NCI-H524 (cell line): ENCODE data around the gene KPNA1.

ENCODE experiments used
- DNase-seq, 2 experiments: peaks; one replicate each; lab custom pipeline; 2025; lab: John Stamatoyannopoulos, UW

KPNA1 gene

DNA sequence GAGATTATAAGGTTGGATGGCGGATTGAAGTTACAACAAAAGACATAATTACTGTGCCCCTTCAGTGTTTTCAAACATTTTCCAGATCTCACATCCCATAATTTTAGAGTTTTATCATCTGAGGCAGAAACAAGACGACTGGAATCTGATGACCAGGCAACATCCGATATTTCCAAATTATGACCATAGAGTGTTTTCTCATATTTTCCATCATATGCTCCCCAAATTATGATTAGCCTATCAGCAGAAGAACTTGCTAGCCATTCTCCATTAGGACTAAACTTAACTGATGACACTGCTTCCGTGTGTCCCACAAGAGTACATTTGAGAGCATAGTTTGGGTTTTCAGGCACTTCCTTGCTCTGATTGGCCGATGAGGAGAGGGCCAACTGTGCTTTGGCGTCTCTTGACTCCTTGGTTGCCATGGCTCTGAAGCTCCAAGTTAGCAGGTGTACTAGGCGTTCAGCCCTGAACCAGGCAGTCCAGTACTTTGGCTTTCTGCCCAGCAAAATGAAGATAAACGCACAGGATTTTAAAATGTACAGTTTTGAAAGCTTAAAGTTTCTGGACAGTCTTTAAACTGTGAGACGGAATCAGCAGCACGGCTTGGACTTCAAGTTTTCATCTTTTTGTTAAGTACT, 99.5 kb downstream of the KPNA1 start:
- DNase-seq = no peak

DNA sequence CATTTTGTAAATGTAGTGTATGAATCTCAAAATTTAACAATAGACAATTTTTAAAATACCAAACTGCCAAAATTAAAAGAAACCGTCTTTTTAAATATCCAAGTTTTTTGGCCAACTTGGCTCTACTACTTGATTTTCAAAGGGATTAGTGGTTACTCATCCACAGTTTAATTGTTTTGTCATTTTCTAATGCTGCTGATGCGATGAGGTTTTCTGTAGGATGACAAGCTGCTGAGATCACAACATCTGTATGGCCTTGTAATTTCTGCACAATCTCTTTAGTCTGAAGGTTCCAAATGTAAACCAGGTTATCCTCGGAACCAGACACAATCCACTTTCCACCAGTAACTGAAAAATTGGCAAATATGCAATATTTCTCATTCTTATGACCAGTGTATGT, 100.3 kb downstream of the KPNA1 start:
- no peak for DNase-seq

DNA sequence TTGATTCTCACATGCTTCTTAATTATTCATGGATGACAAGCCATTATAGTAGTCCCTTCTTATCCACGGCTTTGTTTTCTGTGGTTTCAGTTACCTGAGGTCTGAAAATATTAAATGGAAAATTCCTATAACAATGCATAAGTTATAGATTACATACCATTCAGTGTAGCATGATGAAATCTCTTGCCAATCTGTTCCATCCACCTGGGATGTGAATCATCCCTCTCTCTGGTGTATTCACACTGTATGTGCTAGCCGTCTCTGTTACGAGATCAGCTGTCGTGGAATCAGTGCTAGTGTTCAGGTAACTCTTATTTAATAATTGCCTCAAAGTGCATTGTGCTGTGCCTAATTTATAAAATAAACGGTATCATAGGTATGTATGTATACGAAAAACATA, 104.1 kb downstream of the KPNA1 start:
- DNase-seq = no peak

DNA sequence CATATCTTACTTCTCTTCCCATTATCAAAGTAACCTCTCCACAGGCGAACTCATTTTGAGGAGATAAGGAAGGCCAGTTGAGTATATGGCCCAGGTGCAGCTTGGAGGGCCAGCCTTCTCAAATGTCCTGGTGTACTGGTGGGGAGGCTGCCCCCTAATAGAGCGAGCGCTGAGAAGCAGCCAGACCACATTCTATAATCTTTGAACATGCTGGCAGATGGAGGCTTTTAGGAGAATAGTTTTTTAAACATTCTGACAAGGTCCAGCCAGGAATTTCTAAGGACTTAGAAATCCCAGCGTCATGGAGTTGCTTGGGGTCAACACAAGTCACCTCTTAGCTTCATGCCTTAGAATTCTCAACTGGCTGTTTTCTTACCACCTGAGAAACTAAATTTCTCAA, 104.6 kb downstream of the KPNA1 start:
- DNase-seq = no peak

DNA sequence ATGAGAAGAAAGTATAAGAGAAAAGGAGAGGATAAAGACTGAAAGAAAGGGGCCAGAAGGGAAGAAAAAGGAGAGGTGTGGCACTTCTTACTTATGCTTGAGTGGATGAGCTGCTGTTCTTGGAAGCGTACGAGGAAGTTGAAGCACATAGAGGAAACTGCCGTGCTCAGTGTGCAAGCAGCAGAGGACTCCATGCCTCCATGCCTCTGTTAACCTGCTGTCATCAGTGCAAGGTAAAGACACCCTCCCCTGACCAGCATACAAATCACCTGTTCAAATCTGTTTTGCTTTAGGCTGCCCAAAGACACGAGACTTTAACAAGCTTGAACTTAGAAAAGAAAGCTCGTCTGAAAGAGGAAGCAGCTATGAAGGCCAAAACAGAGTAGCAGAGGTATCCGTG, 105.3 kb downstream of the KPNA1 start:
- DNase-seq = no peak

DNA sequence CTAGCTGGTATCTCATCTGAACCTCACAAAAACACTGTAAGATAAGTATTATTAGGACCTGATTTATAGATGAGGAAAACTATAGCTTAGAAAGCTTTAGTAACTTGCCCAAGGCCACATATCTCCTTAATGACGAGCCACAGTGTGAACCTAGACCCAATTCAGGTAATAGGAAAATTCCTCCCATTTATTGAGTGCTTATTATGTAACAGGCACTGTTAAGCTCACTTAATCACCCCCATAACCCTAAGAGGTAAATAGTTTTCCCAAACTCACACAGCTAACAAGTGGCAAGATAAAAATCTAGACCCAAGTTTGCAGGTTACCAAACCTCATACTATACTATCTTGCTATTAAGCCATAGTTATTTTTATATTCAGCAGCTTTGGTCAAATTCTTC, 106.8 kb downstream of the KPNA1 start:
- no peak for DNase-seq

DNA sequence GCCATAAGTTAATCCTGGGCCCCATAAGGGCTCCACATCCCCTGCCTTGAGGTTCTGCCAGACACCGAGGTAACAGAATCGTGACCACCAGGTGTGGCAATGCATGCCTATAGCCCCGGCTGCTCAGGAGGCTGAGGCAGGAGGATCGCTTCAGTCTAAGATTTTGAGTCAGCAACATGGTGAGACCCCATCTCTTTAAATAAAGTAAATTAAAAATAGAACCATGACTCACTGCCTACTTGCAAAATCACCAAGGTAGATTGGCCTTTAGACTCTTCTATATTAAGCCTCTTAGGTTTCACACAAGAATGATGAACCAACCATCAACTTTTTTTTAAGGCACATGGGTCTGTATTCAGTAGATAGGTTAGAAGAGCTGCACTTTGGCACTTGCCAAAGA, 108.5 kb downstream of the KPNA1 start:
- DNase-seq = no peak

DNA sequence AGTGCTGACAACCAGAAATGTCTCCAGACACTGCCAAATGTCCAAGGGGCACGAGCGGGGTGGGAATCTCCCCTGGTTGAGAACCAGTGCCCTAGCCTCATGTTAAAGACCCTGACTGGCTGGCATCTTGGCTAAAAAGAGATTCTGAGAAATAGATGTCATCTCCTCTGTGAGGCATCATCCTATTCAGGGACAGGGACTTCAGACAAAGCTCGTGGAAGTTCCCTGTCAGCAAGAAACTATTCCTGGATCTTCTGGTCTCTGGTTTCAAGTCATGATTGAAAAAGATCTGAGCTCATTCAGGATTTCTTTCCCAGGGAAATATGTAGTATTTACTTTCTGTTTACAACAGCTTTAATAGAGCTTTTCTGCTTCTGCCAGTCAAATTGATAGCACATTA, 109.7 kb downstream of the KPNA1 start:
- no peak for DNase-seq

DNA sequence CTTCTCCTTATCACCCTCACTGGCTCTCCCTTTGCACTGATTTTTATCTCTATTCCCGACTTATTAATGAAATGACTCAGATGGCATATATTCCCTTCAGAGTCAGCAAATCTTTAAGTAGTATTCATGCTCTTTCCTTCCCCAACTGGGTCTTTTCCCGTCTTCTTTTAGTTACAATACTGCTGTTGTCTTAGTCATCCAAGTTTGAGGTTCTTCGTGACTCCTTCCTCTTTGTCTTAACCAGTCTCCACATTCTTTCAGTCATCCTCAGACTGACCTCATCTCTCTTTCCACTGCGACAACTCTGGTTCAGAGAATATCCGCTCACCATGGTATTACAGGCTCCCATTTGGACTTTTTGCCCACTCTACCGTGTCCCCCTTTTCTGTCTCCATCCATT, 111.2 kb downstream of the KPNA1 start:
- no peak for DNase-seq

DNA sequence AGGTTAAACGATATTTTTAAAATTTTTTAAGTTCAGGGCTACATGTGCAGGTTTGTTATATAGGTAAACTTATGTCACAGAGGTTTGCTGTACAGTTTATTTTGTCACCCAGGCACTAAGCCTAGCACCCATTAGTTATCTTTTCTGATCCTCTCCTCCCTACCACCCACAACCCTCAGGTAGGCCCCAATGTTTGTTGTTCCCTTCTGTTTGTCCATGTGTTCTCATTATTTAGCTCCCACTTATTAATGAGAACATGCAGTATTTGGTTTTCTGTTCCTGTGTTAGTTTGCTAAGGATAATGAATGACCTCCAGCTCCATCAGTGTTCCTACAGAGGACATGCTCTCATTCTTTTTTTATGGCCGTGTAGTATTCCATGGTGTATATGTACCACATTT, 115.8 kb downstream of the KPNA1 start:
- no peak for DNase-seq

DNA sequence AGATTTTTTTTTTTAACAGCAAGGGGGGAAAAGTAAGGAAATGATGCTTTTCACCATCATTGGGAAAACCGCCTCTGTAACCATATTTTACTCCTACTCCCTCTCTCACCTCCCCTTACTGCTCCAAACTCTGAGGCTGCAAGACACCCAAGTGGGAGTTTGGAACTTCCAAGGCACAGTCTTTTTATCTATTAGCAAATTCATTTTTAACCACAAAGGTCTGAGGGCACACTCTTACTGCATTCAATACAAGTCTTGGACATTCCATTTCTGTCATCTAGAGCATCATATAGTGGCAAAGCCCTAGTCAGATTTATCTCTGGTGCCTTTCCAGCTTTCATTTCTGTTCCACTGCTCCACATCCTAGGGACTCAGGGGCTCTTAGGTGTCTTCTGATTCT, 117.5 kb downstream of the KPNA1 start:
- DNase-seq = no peak

DNA sequence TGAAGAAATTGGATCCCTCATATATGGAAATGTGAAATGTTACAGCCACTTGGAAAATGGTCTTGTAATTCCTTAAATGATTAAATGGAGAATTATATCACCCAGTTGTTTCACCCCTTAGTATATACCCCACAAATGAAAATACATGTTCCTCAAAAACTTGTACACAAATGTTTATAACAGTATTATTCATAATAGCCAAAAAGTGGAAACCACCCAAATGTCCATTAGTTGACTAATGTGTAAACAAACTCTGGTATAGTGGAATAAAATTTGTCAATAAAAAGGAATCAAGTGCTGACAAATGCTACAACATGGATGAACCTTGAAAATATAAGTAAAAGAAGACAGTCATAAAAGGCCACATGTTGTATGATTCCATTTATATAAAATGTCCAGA, 118.2 kb downstream of the KPNA1 start:
- DNase-seq = no peak

DNA sequence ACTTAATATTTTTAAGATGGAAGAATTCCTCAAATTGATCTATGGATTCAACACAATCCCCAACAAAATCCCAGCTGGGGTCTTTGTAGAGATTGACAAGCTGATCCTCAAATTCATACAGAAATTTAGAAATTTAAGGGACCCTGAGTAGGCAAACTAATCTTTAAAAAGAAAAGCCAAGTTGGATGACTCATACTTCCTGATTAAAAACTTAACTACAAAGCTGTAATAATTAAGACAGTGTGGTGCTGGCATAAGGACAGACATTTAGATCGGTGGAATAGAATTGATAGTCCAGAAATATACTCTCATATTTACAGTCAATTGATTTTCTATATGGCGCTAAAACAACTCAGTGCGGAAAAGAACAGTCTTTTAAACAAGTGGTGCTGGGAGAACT, 119.2 kb downstream of the KPNA1 start:
- no peak for DNase-seq

DNA sequence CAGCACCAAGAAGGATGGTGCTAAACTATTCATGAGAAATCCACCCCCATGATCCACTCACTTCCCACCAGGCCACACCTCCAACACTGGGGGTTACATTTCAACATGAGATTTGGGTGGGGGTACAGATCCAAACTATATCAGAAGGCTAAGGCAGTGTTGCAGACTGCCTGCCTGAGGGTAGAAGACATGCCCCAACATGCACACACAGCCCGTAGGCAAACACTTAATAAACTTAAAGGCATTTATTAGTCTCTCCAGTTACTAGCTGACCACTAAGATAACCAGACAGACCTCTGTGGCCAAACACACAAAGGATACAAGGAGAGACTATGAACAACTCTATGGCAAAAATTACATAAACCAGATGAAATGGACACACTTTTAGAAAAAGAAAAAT, 120.6 kb downstream of the KPNA1 start:
- no peak for DNase-seq

DNA sequence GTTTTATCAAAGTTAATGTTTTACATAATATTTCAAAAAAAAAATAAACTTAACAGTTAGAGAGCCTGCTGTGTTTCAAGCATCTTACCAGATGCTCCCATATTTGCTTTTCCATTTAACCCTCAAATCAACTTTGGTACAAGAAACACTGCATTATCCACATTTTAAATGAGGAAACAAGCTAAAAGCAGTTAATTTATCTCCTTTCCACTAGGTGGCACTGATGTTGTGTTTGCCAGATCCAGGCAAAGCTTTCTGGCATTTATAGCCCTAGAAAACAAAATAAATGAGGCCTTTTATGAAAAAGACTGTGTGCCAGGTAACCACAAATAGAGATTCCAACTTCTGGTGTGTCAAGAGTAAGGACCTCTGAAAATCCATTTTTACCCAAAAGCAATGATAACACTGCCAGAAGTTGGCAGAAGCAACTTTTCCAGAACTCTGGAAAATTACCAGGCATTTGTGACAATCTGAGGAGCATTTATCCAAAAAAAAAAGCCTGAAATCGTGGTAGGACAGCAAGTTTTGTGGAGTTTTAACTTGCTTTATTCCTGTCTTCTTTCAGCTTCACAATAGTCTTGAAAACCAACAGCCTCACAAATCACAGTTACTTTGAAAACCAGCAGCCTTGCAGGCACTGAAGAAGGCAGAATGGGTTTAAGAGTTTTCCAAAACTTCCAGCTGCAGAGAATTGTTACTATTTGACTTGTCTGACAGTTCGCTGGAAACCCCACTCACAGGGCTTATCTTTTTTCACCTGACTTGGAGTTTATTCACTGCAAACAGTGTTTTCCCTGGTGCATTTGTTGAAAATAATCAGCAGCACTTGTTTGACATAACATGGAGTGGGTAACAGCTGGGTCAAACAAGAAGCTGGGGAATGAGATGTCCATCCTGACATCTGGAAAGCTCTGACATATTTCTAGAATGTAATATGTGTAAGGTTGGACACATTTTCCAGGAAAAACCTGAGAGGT, 121.6 kb downstream of the KPNA1 start:
- peak; percentile 38 to 55 for DNase-seq

DNA sequence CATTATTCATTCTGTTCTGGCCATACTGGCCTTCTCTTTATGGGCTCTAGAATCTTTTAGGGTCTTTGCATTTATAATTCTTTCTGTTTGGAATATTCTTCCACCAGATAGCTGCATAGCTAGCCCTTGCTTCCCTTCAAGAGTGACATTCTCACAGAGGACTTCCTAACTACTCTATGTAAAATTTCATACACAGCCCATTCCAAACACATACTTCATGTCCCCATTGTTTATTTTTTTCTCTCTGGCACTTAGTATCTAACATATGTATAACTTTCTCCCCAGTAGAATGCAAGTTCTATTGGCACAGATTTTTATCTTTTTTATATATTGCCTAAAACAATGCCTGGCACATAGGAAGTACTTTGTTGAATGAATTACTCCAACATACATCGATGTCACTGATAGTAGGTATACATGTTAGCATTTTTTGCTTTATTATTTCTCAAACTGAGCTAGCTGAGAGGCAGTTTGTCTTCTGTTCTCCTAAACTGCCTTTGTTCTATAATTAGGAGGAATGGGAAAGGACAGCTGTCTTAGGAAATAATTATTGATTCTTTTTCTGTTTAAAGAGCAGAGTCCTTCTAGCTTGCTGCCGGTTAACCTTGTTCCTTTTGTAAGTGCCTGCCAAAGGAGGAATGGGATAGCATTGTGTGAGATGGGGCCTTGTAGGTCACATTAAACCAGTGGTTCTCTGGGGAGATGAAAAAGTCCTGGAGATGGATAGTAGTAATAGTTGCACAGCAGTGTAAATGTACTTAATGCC, 122.9 kb downstream of the KPNA1 start:
- DNase-seq = no peak

DNA sequence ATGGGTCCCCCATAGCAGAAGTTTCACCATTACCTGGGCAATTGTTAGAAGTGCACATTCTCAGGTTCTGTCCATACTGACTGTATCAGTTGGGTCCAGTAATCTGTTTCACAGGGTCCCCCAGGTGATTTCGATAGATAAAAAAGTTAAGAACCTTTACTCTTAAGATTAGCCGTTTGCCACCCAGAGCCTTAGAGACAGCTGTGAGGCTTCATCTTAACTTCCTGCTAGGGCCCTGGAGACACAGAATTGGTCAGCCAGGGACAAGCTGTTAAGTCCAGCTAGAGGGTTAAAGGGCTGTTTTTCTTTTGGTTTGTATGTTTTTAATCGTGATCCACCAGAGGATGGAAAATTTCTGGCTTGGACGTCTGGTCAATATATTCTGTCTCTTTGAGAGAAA, 124.1 kb downstream of the KPNA1 start:
- no peak for DNase-seq

DNA sequence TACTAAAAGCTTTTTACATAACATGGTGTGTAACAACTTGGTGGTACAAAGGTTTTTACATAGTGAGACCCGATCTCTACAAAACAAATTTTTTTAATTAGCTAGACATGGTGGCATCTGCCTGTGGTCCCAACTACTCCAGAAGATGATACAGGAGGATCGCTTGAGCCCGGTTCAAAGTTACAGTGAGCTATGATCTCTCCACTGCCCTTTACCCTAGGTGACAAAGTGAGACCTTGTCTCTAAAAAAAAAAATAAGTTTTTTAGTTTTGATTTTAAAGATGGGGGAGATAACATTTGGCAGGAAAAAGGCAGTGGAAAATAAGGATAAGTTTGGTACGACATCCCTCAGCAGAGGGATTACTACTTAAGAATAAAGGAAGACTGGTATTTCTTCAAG, 124.8 kb downstream of the KPNA1 start:
- no peak for DNase-seq

DNA sequence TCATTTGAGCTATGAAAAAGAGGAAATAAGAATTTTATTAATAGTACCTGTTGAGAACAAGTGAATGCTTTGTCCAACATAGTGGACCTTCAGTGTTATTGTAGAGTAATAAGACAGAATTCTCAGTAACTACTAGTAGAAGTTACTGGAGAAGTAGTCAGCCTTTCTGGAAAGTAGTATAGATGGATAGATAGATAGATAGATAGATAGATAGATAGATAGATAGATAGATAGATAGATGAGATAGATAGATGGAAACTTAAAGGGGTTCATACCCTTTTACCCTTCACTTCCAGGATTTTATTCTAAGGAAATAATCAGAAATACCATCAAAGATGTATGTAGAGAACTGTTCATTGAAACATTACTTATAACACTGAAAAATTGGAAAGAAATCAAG, 125.5 kb downstream of the KPNA1 start:
- DNase-seq = no peak

DNA sequence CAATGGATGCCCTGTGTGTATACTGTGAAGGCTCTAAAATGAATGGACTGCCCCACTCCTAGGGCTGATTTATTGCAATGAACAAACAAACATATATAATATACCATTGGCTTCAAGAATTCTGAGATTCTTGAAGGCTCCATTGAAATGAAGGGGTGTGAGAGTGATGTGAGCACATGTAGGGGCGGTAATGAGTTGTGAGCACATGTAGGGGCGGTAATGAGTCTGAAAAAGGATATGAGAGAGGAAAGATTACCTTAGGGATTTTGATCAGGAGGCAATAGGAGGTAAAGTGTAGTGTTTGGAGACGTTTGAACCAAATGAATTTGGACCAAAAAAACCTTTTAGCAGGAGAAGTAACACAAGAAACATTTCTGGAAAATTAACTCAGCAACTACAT, 127.0 kb downstream of the KPNA1 start:
- no peak for DNase-seq

DNA sequence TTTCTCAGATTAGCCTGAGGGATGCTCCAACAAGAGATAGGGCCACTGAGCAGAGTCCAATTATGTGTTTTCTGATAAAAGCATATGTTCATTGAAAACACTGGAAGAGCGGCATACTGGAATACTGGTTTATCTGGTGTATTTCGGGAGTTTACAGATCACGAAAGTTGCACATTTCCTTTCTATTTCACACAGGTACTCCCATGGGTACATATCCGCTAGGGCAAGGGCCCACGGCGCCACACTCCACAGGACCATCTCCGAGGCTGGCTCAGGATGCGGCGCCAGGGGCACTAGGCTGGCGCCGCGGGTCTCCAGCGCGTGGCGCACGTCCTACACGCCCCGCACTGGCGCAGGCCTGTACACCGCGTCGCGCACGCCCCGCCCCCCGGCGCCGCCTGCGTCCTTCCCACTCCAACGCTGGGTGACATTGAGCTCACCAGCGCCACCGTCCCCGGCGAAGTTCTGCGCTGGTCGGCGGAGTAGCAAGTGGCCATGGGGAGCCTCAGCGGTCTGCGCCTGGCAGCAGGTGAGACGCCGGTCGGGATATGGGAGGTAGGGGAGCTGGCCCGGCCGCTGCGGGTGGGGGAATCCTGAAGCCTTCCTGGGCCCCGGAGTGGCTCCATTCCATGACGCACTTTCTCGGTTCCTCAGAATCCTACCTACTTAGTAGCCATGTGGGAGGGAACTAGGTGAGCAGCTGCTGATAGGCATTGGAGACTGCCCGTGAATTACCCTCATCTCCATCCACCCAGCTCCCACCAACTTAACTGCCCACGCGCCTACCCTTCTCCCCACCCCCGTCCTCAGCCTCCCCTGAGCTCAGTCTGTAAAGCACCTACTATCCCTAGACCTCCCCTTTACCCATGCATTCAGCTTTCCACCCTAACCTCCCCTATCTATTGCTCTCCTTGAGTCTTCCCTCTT, 130.7 kb downstream of the KPNA1 start, which contains the start of gene FAM162A:
Gene FAM162A (plus strand): TSS at position 412 of the 927 bp plus-strand sequence. CDS start 84 bp downstream, at position 496.
- DNase-seq = peak; percentile 92 to 98
